Caco-2 (cell line): Measurements from ENCODE around the gene DEFB123. TPM values are rescaled to one million over a fixed set of nuclear protein-coding genes. Genes with fewer than 3 reads are reported as not detected.

Source experiments
- BruUV-seq: library from RNA; stranded (reverse); fragments of 400-500 nt; replicated peaks from 2 replicates; lab custom pipeline; 2021; lab: Mats Ljungman, UMichigan
- CTCF ChIA-PET: fragments of 300-600 bp; sonication (Branson Sonifier 250); formaldehyde crosslinking; loops from one replicate; lab custom pipeline; 2022; ENCODE audit warnings: antibody characterized with exemption; lab: Charles Lee
- POLR2A ChIA-PET: fragments of 300-600 bp; sonication (Branson Sonifier 250); formaldehyde crosslinking; loops from one replicate; lab custom pipeline; 2022; ENCODE audit warnings: antibody characterized with exemption; lab: Charles Lee
- DNase-seq, 2 experiments: peaks; one replicate each; pipeline versions ENCODE4 v3.0.0 to v3.0.0-alpha.2; 2020 to 2022
- H3K27me3 ChIP-seq: replicated peaks from 2 replicates; pipeline ENCODE4 v1.6.0; 2011; ENCODE audit warnings: low read length; ENCODE audit not compliant: control insufficient read depth, insufficient read depth
- H3K36me3 ChIP-seq: 2 replicates; pipeline ENCODE4 v1.5.1; 2011; ENCODE audit warnings: low read length; ENCODE audit not compliant: control insufficient read depth, insufficient read depth
- H3K4me1 ChIP-seq: fragments of 250-450 bp; sonication (Bioruptor Pico); 2 replicates; pipeline ENCODE4 v1.5.1; 2020; ENCODE audit warnings: mild to moderate bottlenecking
- H3K4me3 ChIP-seq: 2 replicates; pipeline ENCODE4 v1.5.1; 2011; ENCODE audit warnings: low read depth, mild to moderate bottlenecking, control low read depth, low read length
- H3K9me3 ChIP-seq: fragments of 250-450 bp; sonication (Bioruptor Pico); 2 replicates; pipeline ENCODE4 v1.5.1; 2020; ENCODE audit warnings: mild to moderate bottlenecking, moderate library complexity
- H3K27ac Mint-ChIP-seq: one replicate; pipeline ENCODE4 v1.8.0; 2022; ENCODE audit warnings: mixed read lengths; ENCODE audit not compliant: unreplicated experiment
- H3K27me3 Mint-ChIP-seq: one replicate; pipeline ENCODE4 v1.8.0; 2022; ENCODE audit warnings: mixed read lengths; ENCODE audit not compliant: insufficient read depth, unreplicated experiment
- H3K36me3 Mint-ChIP-seq: one replicate; pipeline ENCODE4 v1.8.0; 2022; ENCODE audit warnings: mild to moderate bottlenecking, mixed read lengths; ENCODE audit not compliant: insufficient read depth, unreplicated experiment
- H3K4me1 Mint-ChIP-seq: one replicate; pipeline ENCODE4 v1.8.0; 2022; ENCODE audit warnings: low read depth, mixed read lengths; ENCODE audit not compliant: unreplicated experiment
- H3K4me3 Mint-ChIP-seq: one replicate; pipeline ENCODE4 v1.8.0; 2022; ENCODE audit warnings: mild to moderate bottlenecking, moderate library complexity, mixed read lengths; ENCODE audit not compliant: unreplicated experiment
- H3K9me3 Mint-ChIP-seq: one replicate; pipeline ENCODE4 v1.8.0; 2022; ENCODE audit warnings: mixed read lengths; ENCODE audit not compliant: unreplicated experiment
- CTCF ChIP-seq, 2 experiments: fragments of 200-600 bp in 1 of 2; IDR thresholded peaks; 1 replicate in 1 of 2; 2 replicates in 1 of 2; pipeline versions ENCODE4 v1.5.1 to v1.8.0; 2011 to 2022; ENCODE audit warnings: antibody characterized with exemption in 1 of 2, control low read depth in 1 of 2, inconsistent platforms in 1 of 2, low read depth in 1 of 2, low read length in 1 of 2, mild to moderate bottlenecking in 1 of 2, moderate library complexity in 1 of 2; ENCODE audit not compliant: insufficient read depth in 1 of 2, severe bottlenecking in 1 of 2, unreplicated experiment in 1 of 2
- intact Hi-C: fragments of 100-400 bp; cut with micrococcal nuclease; formaldehyde crosslinking; loops from one replicate; pipeline ENCODE4 v1.10.0; 2022; ENCODE audit not compliant: unreplicated experiment
- total RNA-seq: library from RNA; stranded (reverse); gene quantifications from 2 replicates; pipeline ENCODE4 v1.2.3, GENCODE V29; 2022

DEFB123 gene
- total RNA-seq, 1 experiment from 2014 or later = not detected

DNA sequence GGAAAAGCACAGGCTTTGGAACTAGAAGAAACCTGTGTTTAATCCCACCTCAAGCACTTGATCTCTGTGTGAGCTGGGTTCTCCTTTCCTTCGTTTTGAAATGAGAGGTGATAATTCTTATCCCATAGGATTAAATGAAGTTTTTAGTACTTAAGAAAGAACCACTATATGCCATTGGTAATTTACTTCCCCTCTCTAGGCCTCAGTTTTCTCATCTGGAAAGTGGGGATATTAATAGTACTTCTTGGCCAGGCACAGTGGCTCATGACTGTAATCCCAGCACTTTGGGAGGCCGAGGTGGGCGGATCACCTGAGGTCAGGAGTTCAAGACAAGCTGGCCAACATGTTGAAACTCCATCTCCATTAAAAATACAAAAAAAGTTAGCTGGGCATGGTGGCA, 48.7 kb downstream of the DEFB123 start:
- H3K36me3 ChIP-seq = no peaks in the 10 kb centered on the region
- Mint-ChIP-seq H3K4me3 (no peak overlapping the region), H3K36me3 (no peaks in the 10 kb centered on the region), H3K27ac (no peak overlapping the region), H3K4me1 (no peaks in the 10 kb centered on the region), H3K27me3 (peaks cover 19% of the 10 kb centered on the region), H3K9me3 (no peaks in the 10 kb centered on the region)
- TF ChIP-seq CTCF (IDR thresholded peaks at IDR 0.05; ENCODE audit: insufficient read depth in 1 of 2, low read depth in 1 of 2, low read length in 1 of 2, severe bottlenecking in 1 of 2, unreplicated experiment in 1 of 2) = no peak
- H3K9me3 ChIP-seq = no peaks in the 10 kb centered on the region
- H3K4me1 ChIP-seq = no peaks in the 10 kb centered on the region
- BruUV-seq = no TSS peak
- no peak overlapping the region for H3K4me3 ChIP-seq
- POLR2A ChIA-PET = interaction anchor here (0.7 kb wide), 1 partner anchor 12 kb away, joined by 5 read pairs; no protein-coding TSS in a partner anchor
- CTCF ChIA-PET = interaction anchor here (0.7 to 1.1 kb wide), 2 partner anchors 14 to 29 kb away, joined by 5 to 7 read pairs; no protein-coding TSS in a partner anchor
- H3K27me3 ChIP-seq = no peaks in the 10 kb centered on the region
- intact Hi-C loops = no loop called here
- DNase-seq = no peak

DNA sequence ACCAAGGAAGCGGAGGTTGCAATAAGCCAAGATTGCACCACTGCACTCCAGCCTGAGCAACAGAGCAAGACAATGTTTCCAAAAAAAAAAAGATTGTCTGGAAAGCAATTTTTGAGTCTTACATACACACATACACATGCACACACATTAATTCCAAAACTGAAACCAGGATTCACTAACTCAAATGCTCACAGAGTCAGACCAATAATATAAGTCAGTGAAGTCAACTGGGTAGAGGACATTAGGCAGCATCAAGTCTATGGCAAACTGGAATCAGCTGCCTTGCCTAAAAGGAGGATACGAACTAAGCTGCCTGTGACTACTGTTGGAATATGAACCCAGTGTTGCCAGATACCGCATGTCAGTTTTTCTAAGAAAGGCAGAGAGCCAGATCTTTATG, 50.3 kb downstream of the DEFB123 start:
- Histone ChIP-seq H3K4me1 (no peaks in the 10 kb centered on the region), H3K4me3 (no peak overlapping the region), H3K27me3 (no peaks in the 10 kb centered on the region), H3K9me3 (no peaks in the 10 kb centered on the region), H3K36me3 (no peaks in the 10 kb centered on the region)
- Mint-ChIP-seq H3K27me3 (peaks cover 19% of the 10 kb centered on the region), H3K27ac (no peak overlapping the region), H3K4me1 (no peaks in the 10 kb centered on the region), H3K4me3 (no peak overlapping the region), H3K36me3 (no peaks in the 10 kb centered on the region), H3K9me3 (no peaks in the 10 kb centered on the region)
- no peak for DNase-seq
- no peak for TF ChIP-seq CTCF (IDR thresholded peaks at IDR 0.05; ENCODE audit: insufficient read depth in 1 of 2, low read depth in 1 of 2, low read length in 1 of 2, severe bottlenecking in 1 of 2, unreplicated experiment in 1 of 2)
- no TSS peak for BruUV-seq
- intact Hi-C loops = no loop called here
- ChIA-PET CTCF (interaction anchor here (1.7 kb wide), 1 partner anchor 12 kb away, joined by 5 read pairs; no protein-coding TSS in a partner anchor), POLR2A (no interaction called here)

DNA sequence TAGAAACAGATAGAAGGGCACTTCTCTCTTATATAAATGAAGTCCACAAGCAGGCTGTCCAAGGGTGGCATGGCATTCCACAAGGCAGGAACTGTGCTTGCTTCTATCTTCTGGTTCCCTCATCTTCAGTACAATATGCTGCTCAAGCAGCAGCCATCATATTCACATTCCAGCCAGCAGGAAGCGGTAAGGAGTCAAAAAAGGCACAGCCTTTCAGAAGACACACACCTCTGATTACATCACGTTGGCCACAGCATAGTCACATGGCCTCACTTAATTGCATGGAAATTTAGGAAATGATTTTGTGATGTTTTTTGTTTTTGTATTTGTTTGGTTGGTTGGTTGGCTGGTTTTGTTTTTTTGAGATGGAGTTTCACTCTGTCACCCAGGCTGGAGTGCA, 53.7 kb downstream of the DEFB123 start:
- ChIA-PET POLR2A (no interaction called here), CTCF (no interaction called here)
- BruUV-seq = no TSS peak
- Histone ChIP-seq H3K36me3 (no peaks in the 10 kb centered on the region), H3K27me3 (no peaks in the 10 kb centered on the region; the same call in 1 of the 2 replicates), H3K9me3 (no peaks in the 10 kb centered on the region), H3K4me1 (no peaks in the 10 kb centered on the region), H3K4me3 (no peak overlapping the region)
- no peak overlapping the region for H3K4me3 Mint-ChIP-seq
- no peak overlapping the region for H3K27ac Mint-ChIP-seq
- peak; percentile 61 to 69 for TF ChIP-seq CTCF (IDR thresholded peaks at IDR 0.05; ENCODE audit: insufficient read depth in 1 of 2, low read depth in 1 of 2, low read length in 1 of 2, severe bottlenecking in 1 of 2, unreplicated experiment in 1 of 2)
- peaks cover 17% of the 10 kb centered on the region for H3K27me3 Mint-ChIP-seq
- no peaks in the 10 kb centered on the region for H3K9me3 Mint-ChIP-seq
- no peaks in the 10 kb centered on the region for H3K4me1 Mint-ChIP-seq
- no peaks in the 10 kb centered on the region for H3K36me3 Mint-ChIP-seq
- DNase-seq = peak; percentile 84 to 86
- intact Hi-C loops = no loop called here
